Parathyroid adenoma (tissue), 2 donors: ENCODE measurements around the gene SH3BGR.
"Not testable (repeated sequence)": the region's sequence is repeated elsewhere in the genome, so short reads cannot be mapped to it uniquely, and the experiment has no call there.

ENCODE experiments used
- H2AFZ ChIP-seq: fragments of 300-600 bp; sonication (generic); one replicate; pipeline ENCODE4 v1.7.0; 2017; ENCODE audit warnings: antibody characterized with exemption, mild to moderate bottlenecking
- H3K27ac ChIP-seq: fragments of 300-600 bp; sonication (generic); one replicate; pipeline ENCODE4 v1.7.0; 2017
- H3K27me3 ChIP-seq: fragments of 300-600 bp; sonication (generic); one replicate; pipeline ENCODE4 v1.7.0; 2017; ENCODE audit warnings: low read length; ENCODE audit not compliant: control insufficient read depth, insufficient read depth
- H3K36me3 ChIP-seq: fragments of 300-600 bp; sonication (generic); one replicate; pipeline ENCODE4 v1.7.0; 2017; ENCODE audit warnings: low read length; ENCODE audit not compliant: control insufficient read depth, insufficient read depth
- H3K4me1 ChIP-seq: fragments of 300-600 bp; sonication (generic); one replicate; pipeline ENCODE4 v1.7.0; 2017; ENCODE audit warnings: control low read depth
- H3K4me2 ChIP-seq: fragments of 300-600 bp; sonication (generic); one replicate; pipeline ENCODE4 v1.7.0; 2017; ENCODE audit warnings: low read length
- H3K4me3 ChIP-seq: fragments of 300-600 bp; sonication (generic); one replicate; pipeline ENCODE4 v1.7.0; 2017; ENCODE audit warnings: low read depth, low read length
- H3K79me2 ChIP-seq: fragments of 300-600 bp; sonication (generic); one replicate; pipeline ENCODE4 v1.7.0; 2017; ENCODE audit warnings: control low read depth
- H3K9ac ChIP-seq: fragments of 300-600 bp; sonication (generic); one replicate; pipeline ENCODE4 v1.7.0; 2017; ENCODE audit warnings: mild to moderate bottlenecking
- H3K9me3 ChIP-seq: fragments of 300-600 bp; sonication (generic); one replicate; pipeline ENCODE4 v1.7.0; 2017; ENCODE audit warnings: low read length; ENCODE audit not compliant: control insufficient read depth
- TF ChIP-seq, protein P1 (sequence below): fragments of 300-600 bp; sonication (generic); IDR thresholded peaks from one replicate; pipeline ENCODE4 v1.7.0; 2017; ENCODE audit warnings: antibody characterized with exemption, mild to moderate bottlenecking
- donor health status: primary hyperparathyroidism.

SH3BGR gene

DNA sequence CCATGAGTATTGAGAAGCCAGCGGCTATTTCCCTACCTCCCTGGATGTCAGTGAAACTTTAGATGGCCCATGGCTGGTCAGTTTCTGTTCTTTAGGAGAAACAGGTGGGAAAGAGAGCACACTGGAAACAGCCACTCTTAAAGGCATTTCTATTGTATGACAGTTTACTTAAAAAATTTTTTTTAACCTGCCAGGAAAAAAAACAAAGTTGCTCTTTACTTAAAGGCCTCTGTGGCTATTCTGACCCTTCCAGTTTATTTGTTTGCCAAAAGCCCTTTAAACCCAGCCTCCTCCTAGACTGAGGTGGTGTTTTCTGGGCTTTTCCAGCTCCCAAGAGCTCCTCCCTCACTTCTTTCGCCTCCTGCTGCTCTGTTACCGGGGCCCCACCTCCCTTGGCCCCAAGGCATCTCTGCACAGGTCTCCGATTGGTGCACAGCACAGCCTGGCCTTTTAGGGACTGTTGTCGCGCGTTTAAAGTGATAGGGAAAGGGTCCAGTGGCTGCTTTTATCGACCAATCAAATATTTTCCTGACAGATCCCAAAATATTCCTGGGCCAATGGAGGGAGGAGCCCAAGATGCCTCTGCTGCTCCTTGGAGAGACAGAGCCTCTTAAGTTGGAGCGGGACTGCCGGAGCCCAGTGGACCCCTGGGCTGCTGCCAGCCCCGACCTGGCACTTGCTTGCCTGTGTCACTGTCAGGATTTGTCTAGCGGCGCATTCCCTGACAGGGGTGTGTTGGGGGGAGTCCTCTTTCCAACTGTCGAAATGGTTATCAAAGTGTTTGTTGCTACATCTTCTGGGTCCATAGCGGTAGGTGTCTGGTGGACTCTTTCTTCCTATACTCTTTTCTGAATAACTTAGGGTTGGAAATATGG lies at the start of gene SH3BGR:
SH3BGR (plus strand) TSS at position 639 of the 875 bp plus-strand sequence; CDS start at position 766, 127 bp downstream.
- Histone ChIP-seq H3K27ac (no peak within 1 kb of the TSS), H3K4me2 (no peak within 1 kb of the TSS), H3K9ac (no peak within 1 kb of the TSS), H3K36me3 (no peaks in the 10 kb centered on the region), H3K9me3 (no peaks in the 10 kb centered on the region), H3K4me1 (no peaks in the 10 kb centered on the region), H3K4me3 (no peak within 1 kb of the TSS), H3K79me2 (no peaks in the 10 kb centered on the region), H2AFZ (no peak within 1 kb of the TSS), H3K27me3 (no peaks in the 10 kb centered on the region)
- TF ChIP-seq, protein P1, sequence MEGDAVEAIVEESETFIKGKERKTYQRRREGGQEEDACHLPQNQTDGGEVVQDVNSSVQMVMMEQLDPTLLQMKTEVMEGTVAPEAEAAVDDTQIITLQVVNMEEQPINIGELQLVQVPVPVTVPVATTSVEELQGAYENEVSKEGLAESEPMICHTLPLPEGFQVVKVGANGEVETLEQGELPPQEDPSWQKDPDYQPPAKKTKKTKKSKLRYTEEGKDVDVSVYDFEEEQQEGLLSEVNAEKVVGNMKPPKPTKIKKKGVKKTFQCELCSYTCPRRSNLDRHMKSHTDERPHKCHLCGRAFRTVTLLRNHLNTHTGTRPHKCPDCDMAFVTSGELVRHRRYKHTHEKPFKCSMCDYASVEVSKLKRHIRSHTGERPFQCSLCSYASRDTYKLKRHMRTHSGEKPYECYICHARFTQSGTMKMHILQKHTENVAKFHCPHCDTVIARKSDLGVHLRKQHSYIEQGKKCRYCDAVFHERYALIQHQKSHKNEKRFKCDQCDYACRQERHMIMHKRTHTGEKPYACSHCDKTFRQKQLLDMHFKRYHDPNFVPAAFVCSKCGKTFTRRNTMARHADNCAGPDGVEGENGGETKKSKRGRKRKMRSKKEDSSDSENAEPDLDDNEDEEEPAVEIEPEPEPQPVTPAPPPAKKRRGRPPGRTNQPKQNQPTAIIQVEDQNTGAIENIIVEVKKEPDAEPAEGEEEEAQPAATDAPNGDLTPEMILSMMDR, result no peak

DNA sequence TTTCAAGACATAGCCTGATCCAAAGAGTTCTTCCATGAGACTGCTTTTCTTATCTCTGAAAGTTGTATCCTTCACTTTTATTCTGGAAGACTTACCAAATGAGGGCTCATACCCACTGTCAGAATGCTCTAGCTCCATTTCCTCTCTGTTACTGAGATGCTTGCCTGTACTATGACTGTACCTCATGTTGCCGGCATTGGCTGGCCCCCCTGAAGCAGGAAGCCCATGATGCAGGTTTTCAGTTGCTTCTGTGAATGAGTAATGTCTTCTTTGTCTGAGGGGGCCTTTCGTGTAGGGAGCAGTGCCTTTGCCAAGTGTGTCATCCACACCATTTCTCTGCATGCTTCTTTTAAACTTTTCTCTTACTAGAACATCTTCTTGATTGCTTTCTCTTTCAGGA lies 45.7 kb upstream of the SH3BGR start:
- no peaks in the 10 kb centered on the region for H3K4me1 ChIP-seq
- H3K79me2 ChIP-seq, result no peaks in the 10 kb centered on the region
- H3K36me3 ChIP-seq, result no peaks in the 10 kb centered on the region
- no peaks in the 10 kb centered on the region for H3K9me3 ChIP-seq
- H3K27me3 ChIP-seq, result no peaks in the 10 kb centered on the region
- TF ChIP-seq, protein P1, result no peak
- H3K27ac ChIP-seq, result no peak overlapping the region
- no peak overlapping the region for H3K4me2 ChIP-seq
- no peak overlapping the region for H2AFZ ChIP-seq
- no peak overlapping the region for H3K9ac ChIP-seq
- no peak overlapping the region for H3K4me3 ChIP-seq

DNA sequence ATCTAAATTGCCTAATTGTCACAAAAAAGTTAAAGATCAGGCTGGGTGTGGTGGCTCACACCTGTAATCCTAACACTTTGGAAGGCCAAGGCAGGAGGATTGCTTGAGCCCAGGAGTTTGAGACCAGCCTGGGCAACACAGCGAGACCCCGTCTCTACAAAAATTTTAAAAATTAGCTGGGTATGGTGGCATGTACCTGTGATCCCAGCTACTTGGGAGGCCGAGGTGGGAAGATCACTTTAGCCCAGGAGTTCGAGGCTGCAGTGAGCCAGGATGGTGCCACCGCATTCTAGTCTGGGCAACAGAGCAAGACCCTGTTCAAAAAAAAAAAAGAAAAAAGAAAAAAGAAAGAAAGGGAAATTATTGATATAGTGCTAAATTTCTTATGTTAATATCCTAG lies 32.6 kb upstream of the SH3BGR start:
- not testable (repeated sequence) for H3K4me2 ChIP-seq, H3K36me3 ChIP-seq

DNA sequence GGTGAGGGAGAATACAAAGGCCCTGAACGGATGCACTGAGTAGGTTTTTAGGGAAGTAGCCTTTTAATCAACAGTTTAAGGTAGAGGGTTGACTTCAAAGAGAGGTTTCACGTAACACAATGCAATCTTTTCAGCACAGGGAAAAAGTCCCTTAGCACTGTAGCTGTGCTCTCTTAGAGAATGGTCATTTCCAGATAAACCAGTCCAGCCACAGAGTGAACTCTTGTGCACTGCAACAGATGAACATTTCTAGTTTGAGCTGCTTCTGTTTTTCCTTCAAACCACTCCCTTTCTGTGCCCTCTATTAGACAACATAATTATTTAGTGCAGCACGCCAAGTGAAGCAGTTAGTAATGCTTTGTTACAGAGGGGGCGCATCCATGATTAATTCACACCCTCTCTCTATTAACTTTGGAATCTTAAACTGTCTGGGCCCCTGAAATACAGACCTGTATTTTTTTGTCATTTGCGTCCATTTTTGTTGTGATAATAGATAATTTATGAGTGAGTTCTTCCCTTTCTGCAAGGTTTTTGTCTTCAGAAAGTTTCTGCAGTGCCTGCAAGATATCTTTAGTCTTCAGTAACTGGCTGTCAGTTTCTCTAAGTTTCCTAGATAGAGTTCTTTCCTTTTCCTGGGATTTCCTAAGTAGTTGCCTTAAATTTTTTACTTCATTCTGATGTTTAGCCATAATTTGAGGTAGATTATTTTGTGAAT lies 29.1 kb upstream of the SH3BGR start:
- Histone ChIP-seq H3K36me3 (no peaks in the 10 kb centered on the region), H3K9ac (no peak overlapping the region), H3K27ac (no peak overlapping the region), H2AFZ (no peak overlapping the region), H3K79me2 (no peaks in the 10 kb centered on the region), H3K4me3 (no peak overlapping the region), H3K9me3 (no peaks in the 10 kb centered on the region), H3K4me1 (no peaks in the 10 kb centered on the region), H3K27me3 (no peaks in the 10 kb centered on the region), H3K4me2 (no peak overlapping the region)
- TF ChIP-seq, protein P1, result no peak

More for the DNA sequence above, 32.6 kb upstream of the SH3BGR start:
- H2AFZ ChIP-seq, H3K27ac ChIP-seq, H3K4me3 ChIP-seq, H3K4me1 ChIP-seq, H3K79me2 ChIP-seq, H3K9me3 ChIP-seq, H3K9ac ChIP-seq, H3K27me3 ChIP-seq: not testable (repeated sequence)

DNA sequence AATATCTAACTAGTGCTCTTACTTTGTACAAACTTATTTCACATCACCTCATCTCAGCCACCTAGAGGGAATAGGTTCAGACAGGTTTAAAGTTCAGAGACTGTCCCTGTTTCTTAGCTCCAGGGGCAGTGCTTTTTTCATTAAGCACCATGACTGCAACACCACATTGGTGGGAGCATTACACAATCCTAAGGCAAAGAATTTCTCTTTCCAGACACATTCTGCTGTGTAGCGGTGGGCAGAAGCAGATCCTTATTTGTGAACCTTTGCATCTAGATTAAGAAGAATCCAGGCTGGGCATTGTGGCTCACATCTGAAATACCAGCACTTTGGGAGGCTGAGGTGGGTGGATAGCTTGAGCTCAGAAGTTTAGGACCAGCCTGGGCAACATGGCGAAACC lies 22.3 kb upstream of the SH3BGR start:
- Histone ChIP-seq H3K27ac (no peak overlapping the region), H3K36me3 (no peaks in the 10 kb centered on the region), H3K4me1 (no peaks in the 10 kb centered on the region), H3K9me3 (no peaks in the 10 kb centered on the region), H3K4me3 (no peak overlapping the region), H2AFZ (no peak overlapping the region), H3K27me3 (no peaks in the 10 kb centered on the region), H3K9ac (no peak overlapping the region), H3K4me2 (no peak overlapping the region), H3K79me2 (no peaks in the 10 kb centered on the region)
- TF ChIP-seq, protein P1, result no peak
